DMS79 treated with DMSO at 0.1 percent for 48 hours (cell line): Measurements from ENCODE around the gene TESK2.

Source experiments
- DNase-seq: peaks from one replicate; lab custom pipeline; 2025; lab: John Stamatoyannopoulos, UW

The TESK2 gene

GRCh38 chr1:45303520-45304310 lies 187.2 kb downstream of the TESK2 start:
- DNase-seq: peak; percentile 97

GRCh38 chr1:45302505-45303150 lies 188.3 kb downstream of the TESK2 start:
- no peak for DNase-seq

GRCh38 chr1:45300669-45300997 lies 190.3 kb downstream of the TESK2 start:
- no peak for DNase-seq

- DNase-seq: peak; percentile 82
Observed at GRCh38 chr1:45299981-45300668, 190.8 kb downstream of the TESK2 start.

GRCh38 chr1:45299296-45299695 lies 191.7 kb downstream of the TESK2 start:
- no peak for DNase-seq

- no peak for DNase-seq
Observed at GRCh38 chr1:45297666-45298356, 193.2 kb downstream of the TESK2 start.
